Esophagus muscularis mucosa (tissue), 4 donors: ENCODE measurements around the gene LEKR1. TPM values are rescaled to one million over a fixed set of nuclear protein-coding genes. Genes with fewer than 3 reads are reported as not detected.

ENCODE experiments used
- DNase-seq: peaks from one replicate; pipeline ENCODE4 v3.0.0-alpha.2; 2017; ENCODE audit errors: extremely low spot score
- H3K27ac ChIP-seq, 4 donors: fragments of 200-600 bp; sonication (generic); replicated peaks in 1 of 4; 1 replicate in 3 of 4; 2 replicates in 1 of 4; pipeline ENCODE4 v1.5.1; 2016 to 2019; ENCODE audit warnings: mild to moderate bottlenecking in 1 of 4
- H3K27me3 ChIP-seq, 4 donors: fragments of 200-600 bp; sonication (generic); one replicate each; pipeline versions ENCODE4 v1.5.1 to v1.6.0; 2016 to 2019
- H3K36me3 ChIP-seq, 4 donors: fragments of 200-600 bp; sonication (generic); one replicate each; pipeline ENCODE4 v1.5.1; 2016 to 2019
- H3K4me1 ChIP-seq, 4 donors: fragments of 200-600 bp; sonication (generic); one replicate each; pipeline ENCODE4 v1.5.1; 2016 to 2019
- H3K4me3 ChIP-seq, 4 donors: fragments of 200-600 bp; sonication (generic); 1 replicate in 2 of 4; 2 replicates in 2 of 4; pipeline ENCODE4 v1.5.1; 2016 to 2019; ENCODE audit warnings: mild to moderate bottlenecking in 4 of 4, moderate library complexity in 1 of 4
- H3K9me3 ChIP-seq, 4 donors: fragments of 200-600 bp; sonication (generic); 1 replicate in 3 of 4; 2 replicates in 1 of 4; pipeline ENCODE4 v1.5.1; 2016 to 2019
- EP300 ChIP-seq: sonication (generic); formaldehyde crosslinking; IDR thresholded peaks from one replicate; pipeline ENCODE4 v1.6.1; 2017; ENCODE audit warnings: antibody characterized with exemption
- POLR2A ChIP-seq: fragments of 450-650 bp; IDR thresholded peaks from one replicate; pipeline ENCODE4 v1.6.1; 2017; ENCODE audit warnings: antibody characterized with exemption, moderate library complexity, mild to moderate bottlenecking, low read depth
- POLR2AphosphoS5 ChIP-seq, 2 donors: sonication (generic); formaldehyde crosslinking; IDR thresholded peaks; one replicate each; pipeline ENCODE4 v1.6.1; 2017; ENCODE audit warnings: antibody characterized with exemption in 2 of 2
- WGBS: methylation state at CpG from one replicate; pipeline ENCODE4 v1.1.5; 2018; 5-methylcytosine and 5-hydroxymethylcytosine counted together
- intact Hi-C: fragments of 100-400 bp; cut with DNase I; formaldehyde crosslinking; loops from one replicate; pipeline ENCODE4 v1.15.1; 2023
- total RNA-seq, 4 donors: library from RNA; depleted of rRNA; stranded (reverse); fragments of >200 nt; gene quantifications; one replicate each; pipeline versions ENCODE4 v1.1.0 to v1.2.1, GENCODE V29; 2016
- TF ChIP-seq, protein P1 (sequence below), 3 experiments: fragments of 200-600 bp in 2 of 3; fragments of 450-650 bp in 1 of 3; sonication (generic) in 2 of 3; IDR thresholded peaks; one replicate each; pipeline ENCODE4 v1.5.1; 2017 to 2019; ENCODE audit warnings: antibody characterized with exemption in 3 of 3, mild to moderate bottlenecking in 2 of 3, moderate library complexity in 1 of 3

Gene LEKR1
- total RNA-seq, 4 donors from 2014 or later = 0.11 to 1.2 (median 0.33) TPM; not detected in 1

DNA sequence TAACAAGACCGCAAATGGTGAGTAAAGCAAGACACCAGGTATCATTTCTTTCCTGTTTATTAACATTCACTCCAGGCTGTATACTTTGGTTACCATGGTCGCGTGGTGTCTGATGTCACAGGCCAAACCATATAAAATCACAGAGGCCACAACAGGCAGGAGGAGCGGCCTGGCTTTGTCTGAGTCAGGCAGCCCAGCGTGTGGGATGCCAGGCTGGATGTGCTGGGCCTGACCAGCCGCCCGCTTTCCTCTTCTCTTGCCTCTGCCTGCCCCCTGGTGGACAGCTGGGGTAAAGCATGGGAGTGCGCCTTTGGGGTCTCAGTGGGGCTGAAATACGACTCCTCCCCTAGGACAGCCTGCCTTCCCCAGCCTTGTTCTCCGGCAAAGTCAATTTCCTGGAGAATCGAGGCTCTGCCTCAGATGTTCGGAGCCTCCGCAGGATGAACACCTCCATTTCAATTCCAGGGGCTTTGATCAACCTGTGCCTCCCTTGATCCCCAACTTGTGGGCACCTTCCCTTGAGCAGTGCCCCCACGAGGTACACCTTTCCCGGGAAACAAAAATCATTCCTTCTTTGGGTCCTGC lies 255.6 kb downstream of the LEKR1 start:
- 25% methylated on average over 11 of the region's 15 CpGs for WGBS
- H3K9me3 ChIP-seq = no peaks in the 10 kb centered on the region

DNA sequence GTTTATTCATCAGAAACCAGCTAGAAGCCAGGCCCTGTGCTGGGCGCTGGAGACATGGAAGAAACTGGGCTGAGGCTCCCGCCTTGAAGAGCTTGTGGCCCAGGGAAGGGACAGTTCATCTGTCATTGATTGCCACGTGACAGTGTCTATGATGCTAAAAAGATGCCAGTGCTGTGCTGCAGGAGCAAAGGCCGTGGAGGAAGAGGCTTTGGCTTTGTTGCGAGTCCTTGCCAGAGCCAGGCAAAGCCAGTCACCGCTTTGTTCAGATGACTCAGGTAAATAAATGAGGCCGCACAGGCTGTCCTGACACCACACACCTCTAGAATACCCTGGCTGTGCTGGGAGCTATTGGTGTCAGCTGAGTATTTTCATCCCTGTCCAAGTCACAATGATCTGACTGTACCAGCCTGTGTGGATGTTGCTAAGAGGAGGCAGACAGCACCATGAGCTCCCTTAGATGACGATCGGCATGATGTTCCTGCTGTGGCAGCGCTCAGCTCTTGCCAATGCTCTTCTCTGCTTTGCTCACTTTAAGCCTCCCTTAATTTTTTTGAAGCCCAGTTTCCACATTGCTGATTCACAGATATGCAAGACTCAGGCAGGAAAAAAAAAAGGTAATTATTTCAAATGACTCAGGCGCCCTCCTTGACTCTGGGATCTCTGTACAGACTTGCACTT lies 256.3 kb downstream of the LEKR1 start:
- TF ChIP-seq POLR2A = no peak
- no peak for TF ChIP-seq EP300
- TF ChIP-seq, protein P1, sequence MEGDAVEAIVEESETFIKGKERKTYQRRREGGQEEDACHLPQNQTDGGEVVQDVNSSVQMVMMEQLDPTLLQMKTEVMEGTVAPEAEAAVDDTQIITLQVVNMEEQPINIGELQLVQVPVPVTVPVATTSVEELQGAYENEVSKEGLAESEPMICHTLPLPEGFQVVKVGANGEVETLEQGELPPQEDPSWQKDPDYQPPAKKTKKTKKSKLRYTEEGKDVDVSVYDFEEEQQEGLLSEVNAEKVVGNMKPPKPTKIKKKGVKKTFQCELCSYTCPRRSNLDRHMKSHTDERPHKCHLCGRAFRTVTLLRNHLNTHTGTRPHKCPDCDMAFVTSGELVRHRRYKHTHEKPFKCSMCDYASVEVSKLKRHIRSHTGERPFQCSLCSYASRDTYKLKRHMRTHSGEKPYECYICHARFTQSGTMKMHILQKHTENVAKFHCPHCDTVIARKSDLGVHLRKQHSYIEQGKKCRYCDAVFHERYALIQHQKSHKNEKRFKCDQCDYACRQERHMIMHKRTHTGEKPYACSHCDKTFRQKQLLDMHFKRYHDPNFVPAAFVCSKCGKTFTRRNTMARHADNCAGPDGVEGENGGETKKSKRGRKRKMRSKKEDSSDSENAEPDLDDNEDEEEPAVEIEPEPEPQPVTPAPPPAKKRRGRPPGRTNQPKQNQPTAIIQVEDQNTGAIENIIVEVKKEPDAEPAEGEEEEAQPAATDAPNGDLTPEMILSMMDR (IDR thresholded peaks at IDR 0.05) = no peak
- TF ChIP-seq POLR2AphosphoS5 (IDR thresholded peaks at IDR 0.05) = no peak
- no peaks in the 10 kb centered on the region for H3K27me3 ChIP-seq
- intact Hi-C loops = loop anchor here (2.0 to 5.0 kb wide), 4 partner anchors 48 to 932 kb away; partner anchors contain the start of genes LEKR1 and TIPARP
- peaks cover 15 to 36% (median 31%) of the 10 kb centered on the region in 4 donors for H3K4me1 ChIP-seq
- no peak for DNase-seq
- H3K27ac ChIP-seq = no peak overlapping the region
- no peaks in the 10 kb centered on the region for H3K9me3 ChIP-seq
- H3K36me3 ChIP-seq = no peaks in the 10 kb centered on the region
- no peak overlapping the region for H3K4me3 ChIP-seq
- 86% methylated on average over 8 of the region's 11 CpGs for WGBS

More for the DNA sequence above, 255.6 kb downstream of the LEKR1 start:
- Histone ChIP-seq H3K36me3 (no peaks in the 10 kb centered on the region), H3K27ac (peak overlapping the region in 3 of 4 donors; percentile 8 to 42 (median 36)), H3K4me1 (peaks cover 8 to 29% (median 24%) of the 10 kb centered on the region in 4 donors), H3K27me3 (no peaks in the 10 kb centered on the region), H3K4me3 (peak overlapping the region in 1 of 4 donors; percentile 4)
- DNase-seq = peak; percentile 95
- intact Hi-C loops = loop anchor here (2.0 to 5.0 kb wide), 4 partner anchors 49 to 931 kb away; partner anchors contain the start of genes LEKR1 and TIPARP
- peak; percentile 58 to 81 for TF ChIP-seq POLR2AphosphoS5 (IDR thresholded peaks at IDR 0.05)
- TF ChIP-seq, protein P1 (IDR thresholded peaks at IDR 0.05) = peak in 2 of 3 experiments; percentile 96 to 97
- TF ChIP-seq EP300 = no peak
- TF ChIP-seq POLR2A = no peak

DNA sequence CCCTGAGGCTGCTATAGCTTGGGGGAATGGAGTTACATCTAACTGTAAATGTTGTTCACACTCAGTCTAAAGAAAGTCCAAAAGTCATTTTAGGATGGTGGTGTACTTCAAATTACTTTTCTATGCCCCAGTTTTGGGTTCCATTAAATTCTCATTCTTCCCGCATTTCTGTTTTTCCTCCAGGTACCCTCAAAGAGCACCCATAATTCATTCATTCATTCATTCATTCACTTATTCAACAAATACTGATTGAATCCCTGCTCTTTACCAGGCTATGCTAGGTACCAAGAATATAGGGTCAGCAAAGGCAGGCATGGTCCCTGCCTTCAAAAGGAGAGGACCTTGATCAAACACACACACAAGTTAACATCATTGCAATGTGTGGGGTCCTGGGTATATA lies 257.7 kb downstream of the LEKR1 start:
- no peak for DNase-seq
- Histone ChIP-seq H3K4me3 (no peak overlapping the region), H3K27me3 (no peaks in the 10 kb centered on the region), H3K4me1 (peaks cover 24 to 44% (median 40%) of the 10 kb centered on the region in 4 donors), H3K36me3 (no peaks in the 10 kb centered on the region), H3K27ac (no peak overlapping the region), H3K9me3 (no peaks in the 10 kb centered on the region)
- 95% methylated on average over 1 of the region's 1 CpG for WGBS
- no peak for TF ChIP-seq POLR2A
- TF ChIP-seq, protein P1 (IDR thresholded peaks at IDR 0.05) = no peak
- TF ChIP-seq EP300 = no peak
- TF ChIP-seq POLR2AphosphoS5 (IDR thresholded peaks at IDR 0.05) = no peak
- intact Hi-C loops = loop anchor here (2.0 to 5.0 kb wide), 4 partner anchors 47 to 933 kb away; partner anchors contain the start of genes LEKR1 and TIPARP

DNA sequence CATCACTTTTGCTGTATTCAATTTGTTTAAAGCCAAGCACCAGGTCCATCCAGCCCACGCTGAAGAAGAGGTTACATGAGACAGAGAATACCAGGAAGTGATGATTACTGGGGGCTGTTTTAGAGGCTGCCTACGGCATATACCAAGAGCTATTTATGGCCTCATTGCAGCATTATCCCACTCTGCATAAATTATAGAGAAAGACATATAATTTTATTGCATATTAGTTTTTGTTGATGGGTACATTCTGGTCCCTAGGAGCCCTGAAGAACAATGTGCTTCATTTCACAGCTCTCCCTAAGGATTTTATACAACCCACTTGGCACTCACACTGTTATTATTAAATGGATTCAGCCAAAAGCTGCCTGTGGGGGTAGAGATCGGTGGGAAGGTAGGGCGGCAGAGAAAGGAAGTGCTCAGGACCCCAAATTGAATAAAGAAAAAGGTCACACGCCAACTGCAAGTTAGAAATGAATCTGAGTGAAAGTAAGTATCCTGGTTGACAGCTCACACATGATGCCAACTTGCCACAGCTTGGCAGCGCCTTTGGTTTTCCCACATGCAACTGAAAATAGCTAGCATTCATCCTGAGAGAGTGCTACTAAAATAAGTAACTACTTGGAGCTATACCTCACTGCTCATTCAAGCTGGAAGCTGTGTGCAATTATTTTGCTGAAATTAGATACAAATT lies 260.1 kb downstream of the LEKR1 start:
- WGBS = 54% methylated on average over 6 of the region's 6 CpGs
- Histone ChIP-seq H3K4me1 (peaks cover 38 to 62% (median 57%) of the 10 kb centered on the region in 4 donors), H3K27ac (peak overlapping the region; percentile 98 to 99 (median 98)), H3K4me3 (no peak overlapping the region), H3K9me3 (no peaks in the 10 kb centered on the region), H3K27me3 (no peaks in the 10 kb centered on the region), H3K36me3 (no peaks in the 10 kb centered on the region)
- intact Hi-C loops = loop anchor here (5.0 kb wide), 2 partner anchors 269 to 544 kb away; no protein-coding TSS in a partner anchor
- no peak for DNase-seq
- no peak for TF ChIP-seq EP300
- TF ChIP-seq POLR2AphosphoS5 (IDR thresholded peaks at IDR 0.05) = peak in 1 of 2 donors; percentile 48
- TF ChIP-seq, protein P1 (IDR thresholded peaks at IDR 0.05) = no peak
- TF ChIP-seq POLR2A = no peak
